Upper lobe of left lung (tissue), 4 donors: ENCODE measurements around the gene SGCE.

Source experiments
- EP300 ChIP-seq, 4 donors: sonication (generic); formaldehyde crosslinking; IDR thresholded peaks; one replicate each; pipeline ENCODE4 v1.5.1; 2017; ENCODE audit warnings: antibody characterized with exemption in 4 of 4, control low read depth in 2 of 4
- POLR2A ChIP-seq, 4 donors: fragments of 450-650 bp; IDR thresholded peaks; one replicate each; pipeline ENCODE4 v1.5.1; 2016 to 2017; ENCODE audit warnings: antibody characterized with exemption in 4 of 4, mild to moderate bottlenecking in 2 of 4
- TF ChIP-seq, protein P1 (sequence below), 6 experiments: fragments of 450-650 bp in 4 of 6; fragments of 200-600 bp in 2 of 6; sonication (generic) in 2 of 6; IDR thresholded peaks; one replicate each; pipeline ENCODE4 v1.5.1; 2016 to 2019; ENCODE audit warnings: antibody characterized with exemption in 6 of 6

DNA sequence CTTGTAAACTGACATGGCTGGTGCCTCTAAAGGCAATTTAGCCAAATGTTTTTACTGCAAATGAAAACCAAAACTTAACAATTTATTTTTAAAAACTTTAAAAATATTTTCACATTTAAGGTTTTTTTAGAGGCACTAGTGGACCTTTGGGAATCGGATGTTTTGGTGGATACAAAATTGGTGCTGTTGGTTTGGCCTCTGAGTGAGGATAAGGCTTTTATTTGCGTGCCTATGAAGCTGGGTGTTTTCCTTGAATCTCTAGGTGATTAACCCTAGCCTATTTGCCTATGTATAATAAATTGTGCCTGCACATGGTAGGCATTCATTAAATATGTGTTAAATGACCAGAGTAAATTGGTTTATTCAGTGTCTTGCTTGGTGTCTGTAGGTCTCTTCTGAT lies 2.9 kb upstream of the SGCE start:
- TF ChIP-seq, protein P1, sequence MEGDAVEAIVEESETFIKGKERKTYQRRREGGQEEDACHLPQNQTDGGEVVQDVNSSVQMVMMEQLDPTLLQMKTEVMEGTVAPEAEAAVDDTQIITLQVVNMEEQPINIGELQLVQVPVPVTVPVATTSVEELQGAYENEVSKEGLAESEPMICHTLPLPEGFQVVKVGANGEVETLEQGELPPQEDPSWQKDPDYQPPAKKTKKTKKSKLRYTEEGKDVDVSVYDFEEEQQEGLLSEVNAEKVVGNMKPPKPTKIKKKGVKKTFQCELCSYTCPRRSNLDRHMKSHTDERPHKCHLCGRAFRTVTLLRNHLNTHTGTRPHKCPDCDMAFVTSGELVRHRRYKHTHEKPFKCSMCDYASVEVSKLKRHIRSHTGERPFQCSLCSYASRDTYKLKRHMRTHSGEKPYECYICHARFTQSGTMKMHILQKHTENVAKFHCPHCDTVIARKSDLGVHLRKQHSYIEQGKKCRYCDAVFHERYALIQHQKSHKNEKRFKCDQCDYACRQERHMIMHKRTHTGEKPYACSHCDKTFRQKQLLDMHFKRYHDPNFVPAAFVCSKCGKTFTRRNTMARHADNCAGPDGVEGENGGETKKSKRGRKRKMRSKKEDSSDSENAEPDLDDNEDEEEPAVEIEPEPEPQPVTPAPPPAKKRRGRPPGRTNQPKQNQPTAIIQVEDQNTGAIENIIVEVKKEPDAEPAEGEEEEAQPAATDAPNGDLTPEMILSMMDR (IDR thresholded peaks at IDR 0.05): no peak
- TF ChIP-seq POLR2A (IDR thresholded peaks at IDR 0.05) (no peak), EP300 (IDR thresholded peaks at IDR 0.05) (no peak)
